Adrenal gland (tissue), 5 donors: Measurements from ENCODE around the gene MAML1.

Source experiments
- CTCF ChIP-seq, 6 experiments: fragments of 450-650 bp in 4 of 6; fragments of 200-600 bp in 2 of 6; sonication (generic) in 1 of 6; IDR thresholded peaks; 1 replicate in 5 of 6; 2 replicates in 1 of 6; pipeline versions ENCODE4 v1.5.1 to v1.8.0; 2016 to 2021; ENCODE audit warnings: antibody characterized with exemption in 6 of 6, mild to moderate bottlenecking in 2 of 6, moderate library complexity in 1 of 6
- POLR2A ChIP-seq, 2 donors: fragments of 450-650 bp; IDR thresholded peaks; one replicate each; pipeline ENCODE4 v1.6.1; 2017; ENCODE audit warnings: antibody characterized with exemption in 2 of 2, mild to moderate bottlenecking in 2 of 2, moderate library complexity in 1 of 2
- donor health status: DM: no; HTN: no; CAD: no.

- TF ChIP-seq CTCF (IDR thresholded peaks at IDR 0.05) (no peak), POLR2A (IDR thresholded peaks at IDR 0.05) (no peak)
Observed at GRCh38 chr5:179694561-179694960, 38.1 kb upstream of the MAML1 start.
